Duodenal mucosa (tissue), 2 donors: ENCODE results near the gene SEC14L2.
"Not testable (repeated sequence)": the region's sequence is repeated elsewhere in the genome, so short reads cannot be mapped to it uniquely, and the experiment has no call there.

Experiments used
- H3K27ac ChIP-seq: one replicate; pipeline ENCODE4 v1.7.0; 2013; ENCODE audit warnings: low read depth, low read length
- H3K27me3 ChIP-seq, 2 donors: one replicate each; pipeline ENCODE4 v1.7.0; 2013; ENCODE audit warnings: low read length in 2 of 2, control low read depth in 1 of 2; ENCODE audit not compliant: insufficient read depth in 2 of 2, control insufficient read depth in 1 of 2
- H3K36me3 ChIP-seq, 2 donors: one replicate each; pipeline ENCODE4 v1.7.0; 2013; ENCODE audit warnings: low read length in 2 of 2, control low read depth in 1 of 2; ENCODE audit not compliant: insufficient read depth in 2 of 2, control insufficient read depth in 1 of 2
- H3K4me1 ChIP-seq, 2 donors: one replicate each; pipeline ENCODE4 v1.7.0; 2013; ENCODE audit warnings: low read length in 2 of 2, control low read depth in 1 of 2; ENCODE audit not compliant: insufficient read depth in 2 of 2, control insufficient read depth in 1 of 2
- H3K4me3 ChIP-seq, 2 donors: one replicate each; pipeline ENCODE4 v1.7.0; 2013; ENCODE audit warnings: low read length in 2 of 2, low read depth in 1 of 2
- H3K9ac ChIP-seq, 2 donors: one replicate each; pipeline ENCODE4 v1.7.0; 2013; ENCODE audit warnings: low read length in 2 of 2, low read depth in 1 of 2
- H3K9me3 ChIP-seq, 2 donors: one replicate each; pipeline ENCODE4 v1.7.0; 2013; ENCODE audit warnings: low read length in 2 of 2, control low read depth in 1 of 2; ENCODE audit not compliant: control insufficient read depth in 1 of 2

The SEC14L2 gene

GRCh38 chr22:30460555-30460954 lies 63.7 kb downstream of the SEC14L2 start:
- not testable (repeated sequence) for H3K27me3 ChIP-seq, H3K9ac ChIP-seq, H3K4me1 ChIP-seq, H3K9me3 ChIP-seq, H3K27ac ChIP-seq, H3K36me3 ChIP-seq, H3K4me3 ChIP-seq

- Histone ChIP-seq H3K27ac (no peak overlapping the region), H3K36me3 (no peaks in the 10 kb centered on the region), H3K9me3 (no peaks in the 10 kb centered on the region), H3K27me3 (peaks cover 7 to 12% of the 10 kb centered on the region in 2 donors), H3K9ac (no peak overlapping the region), H3K4me3 (no peak overlapping the region), H3K4me1 (no peaks in the 10 kb centered on the region)
These were observed 72.3 kb downstream of the SEC14L2 start for GRCh38 chr22:30469165-30469564.

DNA sequence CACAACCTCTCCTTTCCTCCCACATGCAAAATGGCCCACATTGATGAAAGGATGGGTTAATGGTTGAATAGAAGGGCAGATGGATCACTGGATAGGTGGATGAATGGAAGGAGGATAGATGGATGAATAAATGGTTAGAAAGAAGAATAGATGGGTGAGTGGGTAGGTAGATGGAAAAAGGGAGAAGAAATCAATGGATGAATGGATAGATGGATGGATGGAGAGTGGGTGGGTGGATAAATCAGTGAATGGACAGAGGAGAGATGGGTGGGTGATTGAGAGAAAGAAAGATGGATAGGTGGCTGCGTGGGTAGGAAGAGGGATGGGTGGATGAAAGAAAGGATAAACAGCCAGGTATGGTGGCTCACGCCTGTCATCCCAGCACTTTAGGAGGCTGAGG lies 73.8 kb downstream of the SEC14L2 start:
- Histone ChIP-seq H3K27ac (no peak overlapping the region), H3K9ac (no peak overlapping the region), H3K36me3 (no peaks in the 10 kb centered on the region), H3K4me1 (no peaks in the 10 kb centered on the region), H3K4me3 (no peak overlapping the region), H3K9me3 (no peaks in the 10 kb centered on the region), H3K27me3 (peaks cover 7 to 8% of the 10 kb centered on the region in 2 donors)

- H3K9me3 ChIP-seq, result no peaks in the 10 kb centered on the region
- H3K27me3 ChIP-seq, result peaks cover 6 to 7% of the 10 kb centered on the region in 2 donors
- H3K36me3 ChIP-seq, result no peaks in the 10 kb centered on the region
- no peak within 1 kb of the TSS for H3K9ac ChIP-seq
- H3K4me1 ChIP-seq, result no peaks in the 10 kb centered on the region
- no peak within 1 kb of the TSS for H3K27ac ChIP-seq
- no peak within 1 kb of the TSS for H3K4me3 ChIP-seq
These were observed 74.9 kb downstream of the SEC14L2 start, which contains the start of gene SEC14L3 for GRCh38 chr22:30471616-30472318. SEC14L3 (minus strand) TSS chr22:30472017; CDS start chr22:30471958, 59 bp downstream.

- H3K9ac ChIP-seq, result no peak overlapping the region
- no peak overlapping the region for H3K4me3 ChIP-seq
- H3K36me3 ChIP-seq, result no peaks in the 10 kb centered on the region
- H3K27ac ChIP-seq, result no peak overlapping the region
- H3K4me1 ChIP-seq, result no peaks in the 10 kb centered on the region
- peaks cover 6 to 7% of the 10 kb centered on the region in 2 donors for H3K27me3 ChIP-seq
- H3K9me3 ChIP-seq, result no peaks in the 10 kb centered on the region
These were observed 76.3 kb downstream of the SEC14L2 start for GRCh38 chr22:30472994-30473720.

DNA sequence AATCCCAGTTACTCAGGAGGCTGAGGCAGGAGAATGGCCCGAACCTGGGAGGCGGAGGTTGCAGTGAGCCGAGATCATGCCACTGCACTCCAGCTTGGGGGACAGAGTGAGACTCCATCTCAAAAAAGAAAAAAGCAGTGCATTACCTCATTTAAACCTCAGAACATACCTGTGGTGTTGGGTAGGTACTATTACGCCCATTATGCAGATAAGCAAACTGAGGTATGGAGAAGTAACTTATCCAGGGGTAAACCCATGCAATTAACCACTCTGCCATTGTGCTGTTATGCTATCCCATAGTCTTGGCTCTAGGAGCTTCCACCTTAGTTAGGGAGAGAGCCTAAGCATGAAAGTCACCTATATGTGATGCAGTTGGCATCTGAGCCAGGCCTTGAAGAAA lies 77.3 kb downstream of the SEC14L2 start:
- H3K4me1 ChIP-seq, result no peaks in the 10 kb centered on the region
- no peak overlapping the region for H3K27ac ChIP-seq
- no peak overlapping the region for H3K9ac ChIP-seq
- no peak overlapping the region for H3K4me3 ChIP-seq
- H3K27me3 ChIP-seq, result peaks cover 6 to 7% of the 10 kb centered on the region in 2 donors
- H3K9me3 ChIP-seq, result no peaks in the 10 kb centered on the region
- no peaks in the 10 kb centered on the region for H3K36me3 ChIP-seq
